GM18508 (cell line): Measurements from ENCODE around the gene RALGDS.

ENCODE experiments used
- ATAC-seq: cut with Tn5 transposase; IDR thresholded peaks from one replicate; pipeline ENCODE4 v1.9.1; 2021; ENCODE audit warnings: moderate number of reproducible peaks; ENCODE audit not compliant: insufficient read depth, unreplicated experiment

Gene RALGDS

GRCh38 chr9:133058550-133059320 lies 62.3 kb downstream of the RALGDS start:
- no peak for ATAC-seq

- no peak for ATAC-seq
Measured at GRCh38 chr9:133058071-133058470, 63.0 kb downstream of the RALGDS start.

DNA sequence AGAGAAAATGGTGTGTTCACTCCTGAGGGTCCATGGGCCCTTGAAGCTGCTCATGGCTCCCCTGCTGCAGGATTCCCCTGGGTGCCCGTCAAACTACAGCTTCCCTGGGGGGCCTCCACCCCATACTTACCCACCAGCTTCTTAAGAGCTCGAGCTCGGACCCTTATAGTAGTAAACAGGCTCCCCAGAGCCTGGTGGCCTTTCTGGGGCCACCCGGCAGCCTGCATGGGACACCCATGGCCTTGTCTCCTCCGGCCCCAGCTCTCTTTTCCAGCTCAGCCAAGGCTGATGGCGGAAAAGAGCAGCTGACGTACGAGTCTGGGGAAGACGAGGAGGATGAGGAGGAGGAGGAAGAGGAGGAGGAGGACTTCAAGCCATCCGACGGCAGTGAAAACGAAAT lies 63.5 kb downstream of the RALGDS start:
- ATAC-seq: no peak

GRCh38 chr9:133057006-133057405 lies 64.0 kb downstream of the RALGDS start:
- no peak for ATAC-seq

- ATAC-seq: no peak
Measured at GRCh38 chr9:133056533-133056932, 64.5 kb downstream of the RALGDS start.

DNA sequence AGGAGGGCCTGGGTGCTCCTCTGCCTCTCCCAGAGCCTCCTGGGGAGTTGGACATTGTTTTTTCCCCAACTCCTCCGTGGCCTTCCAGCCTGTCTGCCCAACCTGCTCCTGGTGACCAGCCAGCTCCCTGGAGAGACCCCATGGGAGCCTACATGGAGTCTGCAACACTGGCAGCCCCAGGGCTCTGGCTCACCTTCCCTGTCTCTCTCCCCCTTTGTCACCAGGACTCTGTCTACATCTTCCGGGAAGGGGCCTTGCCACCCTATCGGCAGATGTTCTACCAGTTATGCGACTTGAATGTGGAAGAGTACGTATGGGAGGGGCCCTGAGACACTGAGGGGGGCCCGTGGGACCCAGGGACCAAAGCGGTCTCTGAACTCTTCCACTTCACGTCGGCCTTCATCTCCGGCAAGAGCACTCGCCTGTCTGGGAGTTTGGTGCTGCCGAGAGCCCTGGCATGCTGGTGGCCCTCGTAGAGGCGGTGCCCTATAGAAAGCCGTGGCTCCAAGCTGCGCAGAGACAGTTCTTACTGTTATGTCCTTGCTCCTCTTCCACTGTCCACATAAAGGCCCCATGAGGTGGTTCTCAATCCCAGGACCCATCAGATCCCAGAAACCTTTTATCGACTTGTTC lies 65.1 kb downstream of the RALGDS start:
- ATAC-seq: no peak

GRCh38 chr9:133054966-133055365 lies 66.1 kb downstream of the RALGDS start:
- ATAC-seq: no peak

GRCh38 chr9:133054194-133054890 lies 66.7 kb downstream of the RALGDS start:
- ATAC-seq: no peak

GRCh38 chr9:133051966-133052539 lies 69.0 kb downstream of the RALGDS start:
- no peak for ATAC-seq

- no peak for ATAC-seq
Measured at GRCh38 chr9:133051281-133051900, 69.6 kb downstream of the RALGDS start.

DNA sequence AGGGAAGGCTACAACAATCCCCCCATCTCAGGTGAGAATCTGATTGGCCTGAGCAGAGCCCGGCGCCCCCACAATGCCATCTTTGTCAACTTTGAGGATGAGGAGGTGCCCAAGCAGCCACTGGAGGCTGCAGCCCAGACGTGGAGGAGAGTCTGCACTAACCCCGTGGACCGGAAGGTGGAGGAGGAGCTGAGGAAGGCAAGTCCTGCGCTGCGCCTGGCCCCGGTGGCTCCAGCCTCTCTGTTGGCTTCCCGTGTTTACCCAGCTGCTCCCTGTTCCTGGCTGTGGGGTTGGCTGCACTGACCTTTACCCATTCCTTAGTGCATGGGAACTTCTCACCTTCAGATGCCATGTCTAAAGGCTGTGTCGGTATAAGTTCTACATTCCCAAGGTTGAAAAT lies 70.3 kb downstream of the RALGDS start:
- no peak for ATAC-seq

DNA sequence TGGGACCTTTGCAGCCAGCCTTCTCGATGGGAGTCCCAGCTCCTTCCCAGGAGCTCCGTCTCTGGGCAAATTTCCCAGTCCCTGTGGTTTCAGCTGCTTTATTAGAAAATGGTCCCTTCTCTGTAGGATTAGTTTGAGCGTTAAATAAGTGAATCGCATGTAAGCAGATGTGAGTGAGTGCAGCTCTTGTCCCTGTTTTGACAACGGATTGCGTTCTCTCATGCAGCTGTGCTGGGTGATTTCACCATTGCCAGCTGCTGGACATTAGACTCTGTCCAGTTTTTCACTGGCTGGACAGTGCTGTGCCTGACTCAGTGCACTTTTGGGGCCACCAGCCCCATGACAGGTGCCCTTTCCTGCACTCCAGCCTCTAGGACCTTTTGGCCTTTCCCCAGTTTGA lies 70.9 kb downstream of the RALGDS start:
- ATAC-seq: no peak

DNA sequence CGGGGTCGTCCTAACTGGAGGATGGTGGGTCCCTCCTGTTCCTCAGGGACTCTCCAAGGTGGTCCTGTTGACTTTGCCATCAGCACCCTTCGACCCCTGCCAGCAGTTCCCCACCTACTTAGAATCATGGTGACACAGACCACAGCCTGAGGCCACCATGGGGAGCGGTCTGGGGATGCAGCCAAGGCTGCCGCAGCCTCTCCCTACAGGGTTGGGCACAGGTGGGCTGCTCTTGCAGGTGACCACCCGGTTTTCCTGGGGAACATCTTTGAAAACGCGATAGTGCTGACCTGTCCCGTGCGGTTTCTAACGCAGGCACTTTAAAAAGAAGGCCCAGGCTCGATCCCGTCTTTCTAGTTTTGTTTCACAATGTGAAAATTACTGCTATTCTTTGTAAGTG lies 72.0 kb downstream of the RALGDS start:
- ATAC-seq: no peak

DNA sequence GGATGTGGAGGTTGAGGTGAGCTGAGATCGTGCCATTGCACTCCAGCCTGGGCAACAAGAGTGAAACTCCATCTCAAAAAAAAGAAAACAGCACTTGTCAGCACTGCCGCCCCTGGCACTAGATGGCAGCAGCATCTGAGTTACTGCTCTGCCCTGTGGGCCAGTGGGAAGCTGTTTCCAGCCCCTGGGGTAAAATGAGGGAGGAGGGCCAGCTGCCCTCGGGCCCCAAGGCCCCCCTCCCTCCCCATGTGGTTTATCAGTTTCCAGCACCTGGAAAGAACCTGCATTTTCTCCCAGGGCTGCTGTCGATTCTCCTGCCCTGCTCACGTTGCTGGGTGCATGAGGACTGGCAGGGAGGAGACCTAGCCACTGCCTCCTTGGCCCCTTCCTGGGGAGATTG lies 72.4 kb downstream of the RALGDS start:
- no peak for ATAC-seq
